ENCODE data around the gene OGG1. TPM values are rescaled to one million over a fixed set of nuclear protein-coding genes. Genes with fewer than 3 reads are reported as not detected.

Gene OGG1
- polyA plus RNA-seq, 1 donor from 2014 or later, result 34.4 TPM

- H3K9me3 ChIP-seq (ENCODE audit: low read length), result no peaks in the 10 kb centered on the region
- H3F3A ChIP-seq (ENCODE audit: insufficient read depth, low read length, poor library complexity, severe bottlenecking), result no peaks in the 10 kb centered on the region
- H3K36me3 ChIP-seq (ENCODE audit: insufficient read depth, low read length), result peaks cover 5% of the 10 kb centered on the region
- H3K4me2 ChIP-seq (ENCODE audit: low read length), result no peak overlapping the region
- no peak overlapping the region for H3K27ac ChIP-seq (ENCODE audit: low read length)
- H3K79me2 ChIP-seq (replicated peaks; ENCODE audit: insufficient read depth, low read length), result peaks cover 30% of the 10 kb centered on the region
- no peak overlapping the region for H2AFZ ChIP-seq (ENCODE audit: low read depth, low read length)
- H3K27me3 ChIP-seq (ENCODE audit: insufficient read depth, low read depth, low read length), result no peaks in the 10 kb centered on the region
- peak overlapping the region; percentile 97 for H3K4me3 ChIP-seq (ENCODE audit: low read length)
- no peak for TF ChIP-seq TAF1 (IDR thresholded peaks at IDR 0.05; ENCODE audit: low read depth)
- no peak for TF ChIP-seq REST (IDR thresholded peaks at IDR 0.05; ENCODE audit: borderline replicate concordance)
- TF ChIP-seq CTCF (IDR thresholded peaks at IDR 0.05; ENCODE audit: poor library complexity, severe bottlenecking), result no peak
- TF ChIP-seq MXI1 (conservative IDR thresholded peaks at IDR 0.05; ENCODE audit: poor library complexity, severe bottlenecking), result no peak
- TF ChIP-seq RAD21 (conservative IDR thresholded peaks at IDR 0.05), result no peak
- no peak for TF ChIP-seq EP300 (conservative IDR thresholded peaks at IDR 0.05; ENCODE audit: poor library complexity, severe bottlenecking)
- no peak for TF ChIP-seq POLR2AphosphoS5 (IDR thresholded peaks at IDR 0.05)
- TF ChIP-seq SMC3 (conservative IDR thresholded peaks at IDR 0.05; ENCODE audit: poor library complexity), result no peak
- TF ChIP-seq EZH2 (IDR thresholded peaks at IDR 0.05; ENCODE audit: borderline replicate concordance, insufficient read depth, low read length, poor library complexity, severe bottlenecking), result no peak
- H3K9me2 ChIP-seq (ENCODE audit: insufficient read depth, low read length), result no peaks in the 10 kb centered on the region
- H3K9ac ChIP-seq (ENCODE audit: low read length), result no peak overlapping the region
- H4K20me1 ChIP-seq (ENCODE audit: insufficient read depth), result no peaks in the 10 kb centered on the region
Observed at GRCh38 chr3:9794400-9794799, 44.6 kb downstream of the OGG1 start.

GRCh38 chr3:9795207-9795606, 45.5 kb downstream of the OGG1 start:
- TF ChIP-seq EP300 (conservative IDR thresholded peaks at IDR 0.05; ENCODE audit: poor library complexity, severe bottlenecking), result no peak
- no peak for TF ChIP-seq MXI1 (conservative IDR thresholded peaks at IDR 0.05; ENCODE audit: poor library complexity, severe bottlenecking)
- no peak for TF ChIP-seq CTCF (IDR thresholded peaks at IDR 0.05; ENCODE audit: poor library complexity, severe bottlenecking)
- no peak for TF ChIP-seq REST (IDR thresholded peaks at IDR 0.05; ENCODE audit: borderline replicate concordance)
- no peak for TF ChIP-seq TAF1 (IDR thresholded peaks at IDR 0.05; ENCODE audit: low read depth)
- no peak for TF ChIP-seq RAD21 (conservative IDR thresholded peaks at IDR 0.05)
- no peak for TF ChIP-seq EZH2 (IDR thresholded peaks at IDR 0.05; ENCODE audit: borderline replicate concordance, insufficient read depth, low read length, poor library complexity, severe bottlenecking)
- no peak for TF ChIP-seq POLR2AphosphoS5 (IDR thresholded peaks at IDR 0.05)
- TF ChIP-seq SMC3 (conservative IDR thresholded peaks at IDR 0.05; ENCODE audit: poor library complexity), result no peak
- H3K9ac ChIP-seq (ENCODE audit: low read length), result no peak overlapping the region
- H3K4me3 ChIP-seq (ENCODE audit: low read length), result no peak overlapping the region
- no peak overlapping the region for H2AFZ ChIP-seq (ENCODE audit: low read depth, low read length)
- no peak overlapping the region for H3K27ac ChIP-seq (ENCODE audit: low read length)
- H3K79me2 ChIP-seq (replicated peaks; ENCODE audit: insufficient read depth, low read length), result peaks cover 30% of the 10 kb centered on the region
- H4K20me1 ChIP-seq (ENCODE audit: insufficient read depth), result no peaks in the 10 kb centered on the region
- no peaks in the 10 kb centered on the region for H3F3A ChIP-seq (ENCODE audit: insufficient read depth, low read length, poor library complexity, severe bottlenecking)
- no peak overlapping the region for H3K4me2 ChIP-seq (ENCODE audit: low read length)
- H3K36me3 ChIP-seq (ENCODE audit: insufficient read depth, low read length), result peaks cover 5% of the 10 kb centered on the region
- H3K9me3 ChIP-seq (ENCODE audit: low read length), result no peaks in the 10 kb centered on the region
- H3K9me2 ChIP-seq (ENCODE audit: insufficient read depth, low read length), result no peaks in the 10 kb centered on the region
- no peaks in the 10 kb centered on the region for H3K27me3 ChIP-seq (ENCODE audit: insufficient read depth, low read depth, low read length)
